Psoas muscle (tissue), 8 donors: ENCODE measurements around the gene ASAP3. TPM values are rescaled to one million over a fixed set of nuclear protein-coding genes. Genes with fewer than 3 reads are reported as not detected.

Experiments used
- ATAC-seq, 4 donors: fragments of 200-7000 bp; cut with Tn5 transposase; one replicate each; pipeline ENCODE4 v1.9.1; 2020; ENCODE audit warnings: moderate library complexity in 3 of 4, mild to moderate bottlenecking in 2 of 4
- DNase-seq, 2 donors: peaks; one replicate each; pipeline ENCODE4 v3.0.0-alpha.2; 2020
- H3K27ac ChIP-seq: fragments of 200-600 bp; one replicate; pipeline ENCODE4 v1.8.0; 2022
- H3K27me3 ChIP-seq, 3 donors: fragments of 200-600 bp in 1 of 3; one replicate each; pipeline versions ENCODE4 v1.6.1 to v1.8.0; 2013 to 2022; ENCODE audit warnings: low read length in 2 of 3, mild to moderate bottlenecking in 2 of 3, moderate library complexity in 1 of 3; ENCODE audit not compliant: insufficient read depth in 3 of 3
- H3K36me3 ChIP-seq, 2 donors: fragments of 200-600 bp in 1 of 2; one replicate each; pipeline versions ENCODE4 v1.6.1 to v1.8.0; 2013 to 2022; ENCODE audit warnings: low read depth in 1 of 2, mild to moderate bottlenecking in 1 of 2, moderate library complexity in 1 of 2; ENCODE audit not compliant: insufficient read depth in 1 of 2
- H3K4me1 ChIP-seq: fragments of 200-600 bp; one replicate; pipeline ENCODE4 v1.8.0; 2022
- H3K4me3 ChIP-seq: fragments of 200-600 bp; one replicate; pipeline ENCODE4 v1.8.0; 2022; ENCODE audit warnings: mild to moderate bottlenecking
- H3K9me3 ChIP-seq: fragments of 200-600 bp; one replicate; pipeline ENCODE4 v1.8.0; 2022
- CTCF ChIP-seq: fragments of 200-600 bp; IDR thresholded peaks from one replicate; pipeline ENCODE4 v1.8.0; 2022; ENCODE audit warnings: antibody characterized with exemption
- WGBS, 3 donors: extraction: QIAGEN DNeasy Blood & Tissue Kit; methylation state at CpG; one replicate each; pipeline versions ENCODE4 v1.1.6 to v1.1.7; 2013; 5-methylcytosine and 5-hydroxymethylcytosine counted together
- intact Hi-C, 2 donors: fragments of 100-400 bp; cut with DNase I; formaldehyde crosslinking; loops; one replicate each; pipeline versions ENCODE4 v1.11.0 to v1.14.2; 2022
- polyA plus RNA-seq, 3 donors: library from polyadenylated mRNA; stranded (reverse); fragments of 200-250 nt; gene quantifications; one replicate each; pipeline ENCODE4 v1.2.3, GENCODE V29; 2013
- total RNA-seq, 4 donors: library from RNA; stranded (reverse); fragmentation: NEBNext Ultra II Directional in 2 of 4; extraction: Animal tissue kit (Norgen Biotek cat#: 25700) in 2 of 4; gene quantifications; one replicate each; pipeline versions ENCODE4 v1.2.1 to v1.2.4, GENCODE V29; 2021 to 2023
- donor health status: healthy with polysubstance abuse.
- donor health status: DM: no; HTN: no; CAD: no; lungs with moderate emphysema.
- donor health status: Bipolar disorder and iron deficiency.
- donor health status: healthy.
- donor health status: DM: yes; HTN: yes; CAD: no.
- donor health status: DM: no; HTN: no; CAD: no.
- donor health status: DM: no; HTN: no; CAD: no.
- donor health status: DM: yes; HTN: yes; CAD: no.

ASAP3 gene
- total and polyA plus RNA-seq, 7 donors = 13.3 to 68.0 (median 45.7) TPM

GRCh38 chr1:23524716-23525401 is 40.9 kb upstream of the ASAP3 start:
- Histone ChIP-seq H3K36me3 (no peaks in the 10 kb centered on the region), H3K4me3 (no peak overlapping the region), H3K27ac (no peak overlapping the region), H3K9me3 (no peaks in the 10 kb centered on the region), H3K27me3 (no peaks in the 10 kb centered on the region), H3K4me1 (peaks cover 19% of the 10 kb centered on the region)
- 31 to 35% (median 31%) methylated on average over 9 of the region's 9 CpGs for WGBS, 3 donors
- ATAC-seq (peak in 1 of 4 donors; percentile 40), DNase-seq (no peak)
- TF ChIP-seq CTCF = no peak
- intact Hi-C loops = no loop called here

GRCh38 chr1:23524163-23524562 is 40.2 kb upstream of the ASAP3 start:
- intact Hi-C loops = no loop called here
- H3K9me3 ChIP-seq = no peaks in the 10 kb centered on the region
- no peak overlapping the region for H3K27ac ChIP-seq
- WGBS, 3 donors = 41 to 56% (median 53%) methylated on average over 3 of the region's 3 CpGs
- H3K36me3 ChIP-seq = no peaks in the 10 kb centered on the region
- H3K4me1 ChIP-seq = peaks cover 17% of the 10 kb centered on the region
- ATAC-seq (no peak), DNase-seq (no peak)
- no peak for TF ChIP-seq CTCF
- H3K4me3 ChIP-seq = no peak overlapping the region
- H3K27me3 ChIP-seq = no peaks in the 10 kb centered on the region

- no peaks in the 10 kb centered on the region for H3K4me1 ChIP-seq
- H3K27ac ChIP-seq = no peak overlapping the region
- H3K36me3 ChIP-seq = no peaks in the 10 kb centered on the region
- no peak for DNase-seq
- H3K4me3 ChIP-seq = no peak overlapping the region
- 86 to 87% (median 87%) methylated on average over 7 of the region's 7 CpGs for WGBS, 3 donors
- no peaks in the 10 kb centered on the region for H3K9me3 ChIP-seq
- no peak for TF ChIP-seq CTCF
- intact Hi-C loops = no loop called here
- ATAC-seq = no peak
- no peaks in the 10 kb centered on the region for H3K27me3 ChIP-seq
Observed at GRCh38 chr1:23522244-23522982, 38.4 kb upstream of the ASAP3 start.

- WGBS, 3 donors = 93 to 95% (median 94%) methylated on average over 16 of the region's 16 CpGs
- no peak overlapping the region for H3K27ac ChIP-seq
- DNase-seq = no peak
Observed at GRCh38 chr1:23521588-23521987, 37.6 kb upstream of the ASAP3 start.

More at GRCh38 chr1:23521588-23521987, 37.6 kb upstream of the ASAP3 start:
- H3K4me3 ChIP-seq = no peak overlapping the region
- ATAC-seq = no peak
- H3K27me3 ChIP-seq = no peaks in the 10 kb centered on the region
- H3K4me1 ChIP-seq = no peaks in the 10 kb centered on the region
- H3K9me3 ChIP-seq = no peaks in the 10 kb centered on the region
- no peak for TF ChIP-seq CTCF
- intact Hi-C loops = no loop called here
- no peaks in the 10 kb centered on the region for H3K36me3 ChIP-seq
